Right atrium auricular region (tissue), 2 donors: ENCODE data around the gene DMWD. TPM values are rescaled to one million over a fixed set of nuclear protein-coding genes. Genes with fewer than 3 reads are reported as not detected.

Source experiments
- DNase-seq: peaks from one replicate; pipeline ENCODE4 v3.0.0-alpha.2; 2019; ENCODE audit warnings: low spot score
- H3K27ac ChIP-seq, 2 donors: fragments of 200-600 bp; sonication (generic); 1 replicate in 1 of 2; 2 replicates in 1 of 2; pipeline ENCODE4 v1.5.1; 2016 to 2019
- H3K27me3 ChIP-seq, 2 donors: fragments of 200-600 bp; sonication (generic); one replicate each; pipeline versions ENCODE4 v1.5.1 to v1.6.0; 2017 to 2019
- H3K36me3 ChIP-seq: fragments of 200-600 bp; sonication (generic); one replicate; pipeline ENCODE4 v1.5.1; 2016
- H3K4me1 ChIP-seq, 2 donors: fragments of 200-600 bp; sonication (generic); one replicate each; pipeline versions ENCODE4 v1.5.1 to v1.6.0; 2017 to 2019
- H3K4me3 ChIP-seq, 2 donors: fragments of 200-600 bp; sonication (generic); 1 replicate in 1 of 2; 2 replicates in 1 of 2; pipeline ENCODE4 v1.5.1; 2017 to 2019; ENCODE audit warnings: mild to moderate bottlenecking in 1 of 2, moderate library complexity in 1 of 2
- H3K9me3 ChIP-seq, 2 donors: fragments of 200-600 bp; sonication (generic); one replicate each; pipeline ENCODE4 v1.5.1; 2019
- total RNA-seq, 2 donors: library from RNA; depleted of rRNA; stranded (reverse); fragments of >200 nt; gene quantifications; one replicate each; pipeline ENCODE4 v1.1.0, GENCODE V29; 2016
- TF ChIP-seq, protein P1 (sequence below), 2 donors: fragments of 200-600 bp; sonication (generic); IDR thresholded peaks; one replicate each; pipeline ENCODE4 v1.5.1; 2019; ENCODE audit warnings: antibody characterized with exemption in 2 of 2

The DMWD gene
- total RNA-seq, 2 donors from 2014 or later = 41.5 to 55.9 TPM

DNA sequence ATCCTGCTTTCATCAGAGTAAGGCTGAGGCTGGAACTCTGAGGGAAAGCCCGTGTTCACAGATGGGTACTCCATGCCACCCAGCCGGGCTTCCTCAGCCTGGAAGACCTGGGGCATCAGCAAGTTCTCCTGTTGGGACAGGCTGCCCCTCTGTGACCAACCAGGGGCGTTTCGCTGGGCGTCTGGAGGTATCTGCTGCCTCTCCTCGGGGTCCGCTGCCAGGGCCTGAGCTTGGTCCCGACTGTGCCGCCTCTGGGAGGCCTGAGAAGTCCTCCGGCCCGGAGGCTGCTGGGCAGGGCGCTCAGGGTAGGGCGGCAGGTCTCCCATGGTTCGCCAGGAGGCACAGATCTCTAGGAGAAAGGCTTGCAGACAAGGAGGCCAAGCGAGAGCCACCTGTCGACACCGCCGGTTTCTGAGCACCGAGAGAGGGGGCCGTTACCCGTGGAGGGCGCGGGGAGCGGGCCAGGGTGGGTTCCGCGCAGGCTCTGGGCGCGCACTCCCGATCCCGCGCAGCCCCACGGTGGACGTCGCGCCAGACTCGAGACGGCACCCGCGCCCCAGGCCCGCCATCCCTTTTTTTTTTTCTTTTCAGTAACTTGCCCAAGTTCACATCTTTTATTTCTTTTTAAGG, 22.3 kb upstream of the DMWD start, which contains the start of gene RSPH6A:
RSPH6A (minus strand) TSS at position 458 of the 630 bp plus-strand sequence; CDS start at position 326, 132 bp downstream.
- H3K27ac ChIP-seq = peak within 1 kb of the TSS; percentile 55 to 70
- DNase-seq = no peak
- no peaks in the 10 kb centered on the region for H3K27me3 ChIP-seq
- H3K9me3 ChIP-seq = no peaks in the 10 kb centered on the region
- peak within 1 kb of the TSS; percentile 46 to 55 for H3K4me3 ChIP-seq
- H3K4me1 ChIP-seq = peaks cover 0 to 26% of the 10 kb centered on the region in 2 donors
- TF ChIP-seq, protein P1, sequence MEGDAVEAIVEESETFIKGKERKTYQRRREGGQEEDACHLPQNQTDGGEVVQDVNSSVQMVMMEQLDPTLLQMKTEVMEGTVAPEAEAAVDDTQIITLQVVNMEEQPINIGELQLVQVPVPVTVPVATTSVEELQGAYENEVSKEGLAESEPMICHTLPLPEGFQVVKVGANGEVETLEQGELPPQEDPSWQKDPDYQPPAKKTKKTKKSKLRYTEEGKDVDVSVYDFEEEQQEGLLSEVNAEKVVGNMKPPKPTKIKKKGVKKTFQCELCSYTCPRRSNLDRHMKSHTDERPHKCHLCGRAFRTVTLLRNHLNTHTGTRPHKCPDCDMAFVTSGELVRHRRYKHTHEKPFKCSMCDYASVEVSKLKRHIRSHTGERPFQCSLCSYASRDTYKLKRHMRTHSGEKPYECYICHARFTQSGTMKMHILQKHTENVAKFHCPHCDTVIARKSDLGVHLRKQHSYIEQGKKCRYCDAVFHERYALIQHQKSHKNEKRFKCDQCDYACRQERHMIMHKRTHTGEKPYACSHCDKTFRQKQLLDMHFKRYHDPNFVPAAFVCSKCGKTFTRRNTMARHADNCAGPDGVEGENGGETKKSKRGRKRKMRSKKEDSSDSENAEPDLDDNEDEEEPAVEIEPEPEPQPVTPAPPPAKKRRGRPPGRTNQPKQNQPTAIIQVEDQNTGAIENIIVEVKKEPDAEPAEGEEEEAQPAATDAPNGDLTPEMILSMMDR (IDR thresholded peaks at IDR 0.05) = no peak
- H3K36me3 ChIP-seq = peaks cover 6% of the 10 kb centered on the region

DNA sequence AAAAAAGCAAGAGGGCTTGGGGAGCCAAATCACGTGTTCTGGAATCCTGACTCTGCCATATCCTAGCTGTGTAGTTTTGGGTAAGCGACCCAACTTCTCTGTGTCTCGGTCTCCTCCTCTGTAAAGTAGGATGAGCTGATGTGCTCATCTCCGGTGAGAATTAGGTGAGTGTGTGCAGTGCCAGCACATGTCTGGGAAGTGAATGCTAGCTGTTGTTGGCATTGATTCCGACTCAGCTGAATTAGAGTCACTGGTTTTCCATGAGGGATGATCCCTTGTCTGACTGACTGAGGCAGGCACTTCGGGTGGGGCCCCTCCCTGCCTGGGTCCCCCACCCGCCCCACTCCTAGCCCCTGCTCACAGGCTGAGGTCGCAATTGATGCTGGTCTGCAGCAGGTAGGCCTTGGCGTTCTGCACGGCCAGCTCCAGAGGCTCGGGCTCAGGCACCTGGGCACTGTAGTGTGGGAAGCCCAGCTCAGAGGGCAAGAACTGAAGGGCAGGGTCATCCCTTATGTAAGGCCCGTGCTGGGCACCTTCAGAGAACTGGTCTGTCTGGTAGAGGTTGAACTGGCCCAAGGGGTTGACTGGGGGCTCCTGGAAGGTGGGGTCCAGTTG, 21.6 kb upstream of the DMWD start:
- H3K9me3 ChIP-seq = no peaks in the 10 kb centered on the region
- no peak overlapping the region for H3K27ac ChIP-seq
- H3K27me3 ChIP-seq = no peaks in the 10 kb centered on the region
- TF ChIP-seq, protein P1 (IDR thresholded peaks at IDR 0.05) = no peak
- H3K4me1 ChIP-seq = peaks cover 0 to 30% of the 10 kb centered on the region in 2 donors
- no peak overlapping the region for H3K4me3 ChIP-seq
- no peaks in the 10 kb centered on the region for H3K36me3 ChIP-seq
- no peak for DNase-seq

DNA sequence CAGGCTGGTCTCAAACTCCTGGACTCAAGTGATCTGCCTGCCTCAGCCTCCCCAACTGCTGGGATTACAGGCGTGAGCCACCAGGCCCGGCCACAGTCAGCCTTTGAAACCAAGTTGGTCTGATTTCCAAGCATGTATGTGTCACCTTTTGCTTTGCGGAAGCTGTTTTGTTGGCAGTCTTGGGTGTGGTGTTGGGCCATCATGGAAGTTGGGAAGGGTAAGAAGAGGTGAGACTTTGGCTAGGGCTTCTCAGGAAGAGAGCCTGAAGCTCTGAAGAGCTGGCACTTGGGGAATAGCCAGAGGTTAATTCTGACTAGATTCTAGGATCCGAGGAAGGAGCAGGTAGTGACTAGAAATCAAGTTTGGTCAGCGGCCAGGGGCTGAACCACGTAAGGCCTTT, 19.7 kb upstream of the DMWD start:
- Histone ChIP-seq H3K4me3 (no peak overlapping the region), H3K27me3 (no peaks in the 10 kb centered on the region), H3K4me1 (peaks cover 0 to 30% of the 10 kb centered on the region in 2 donors), H3K27ac (no peak overlapping the region), H3K36me3 (no peaks in the 10 kb centered on the region), H3K9me3 (no peaks in the 10 kb centered on the region)
- TF ChIP-seq, protein P1 (IDR thresholded peaks at IDR 0.05) = no peak
- no peak for DNase-seq

DNA sequence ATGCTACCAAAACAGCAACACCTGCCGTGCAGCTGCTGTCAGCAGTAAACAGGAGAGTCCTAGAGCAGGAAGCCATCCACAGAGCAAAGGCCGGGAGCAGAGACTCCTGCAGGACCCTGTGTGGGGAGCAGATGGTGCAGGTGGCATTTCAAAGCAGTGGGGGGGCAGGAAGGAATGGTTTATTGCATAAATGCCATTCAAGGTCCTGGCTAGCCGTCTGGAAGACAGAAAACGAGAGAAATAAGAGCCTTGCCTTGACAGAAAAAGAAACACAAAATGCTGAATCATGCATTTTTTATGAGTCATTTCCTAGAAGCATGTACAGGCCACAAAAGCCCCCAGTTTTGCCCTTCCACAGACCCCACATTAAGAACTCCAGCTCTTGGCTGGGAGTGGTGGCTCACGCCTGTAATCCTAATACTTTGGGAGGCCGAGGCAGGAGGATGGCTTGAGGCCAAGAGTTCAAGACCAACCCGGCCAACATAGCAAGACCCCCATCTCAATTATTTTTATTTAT, 17.1 kb upstream of the DMWD start:
- TF ChIP-seq, protein P1 (IDR thresholded peaks at IDR 0.05) = no peak

DNA sequence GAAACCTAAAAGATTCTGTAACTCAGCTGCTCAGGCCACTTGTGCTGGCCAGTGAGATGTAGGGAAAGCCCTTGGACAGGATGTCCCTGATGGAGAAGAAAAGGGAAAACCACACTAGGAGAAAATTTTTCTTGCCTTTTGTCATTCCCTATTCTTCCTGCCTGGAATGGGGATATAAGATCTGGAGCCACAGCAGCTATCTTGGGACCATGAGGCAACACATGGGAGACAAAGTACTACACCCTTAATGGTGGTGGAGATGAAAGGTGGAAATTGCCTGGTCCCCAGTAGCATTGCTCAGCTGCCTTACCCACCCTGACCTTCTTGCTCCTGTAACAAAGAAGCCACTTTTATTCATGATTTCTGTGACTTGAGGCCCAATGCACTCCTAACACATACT, 13.1 kb upstream of the DMWD start:
- Histone ChIP-seq H3K27me3 (no peaks in the 10 kb centered on the region), H3K27ac (no peak overlapping the region), H3K4me3 (no peak overlapping the region), H3K4me1 (peaks cover 0 to 3% of the 10 kb centered on the region in 2 donors), H3K36me3 (no peaks in the 10 kb centered on the region), H3K9me3 (no peaks in the 10 kb centered on the region)
- DNase-seq = no peak
- TF ChIP-seq, protein P1 (IDR thresholded peaks at IDR 0.05) = no peak

More for the DNA sequence above, 17.1 kb upstream of the DMWD start:
- peaks cover 0 to 6% of the 10 kb centered on the region in 2 donors for H3K4me1 ChIP-seq
- no peak overlapping the region for H3K27ac ChIP-seq
- H3K36me3 ChIP-seq = no peaks in the 10 kb centered on the region
- no peaks in the 10 kb centered on the region for H3K27me3 ChIP-seq
- no peaks in the 10 kb centered on the region for H3K9me3 ChIP-seq
- H3K4me3 ChIP-seq = no peak overlapping the region
- DNase-seq = no peak
